Measurements from ENCODE around the gene AQP6. TPM values are rescaled to one million over a fixed set of nuclear protein-coding genes. Genes with fewer than 3 reads are reported as not detected.

Gene AQP6
- total RNA-seq, 1 experiment from 2014 or later, result 0.09 TPM

- TF ChIP-seq ZNF281 (CRISPR knock-in tag; IDR thresholded peaks at IDR 0.05) (no peak), ZNF512 (CRISPR knock-in tag; IDR thresholded peaks at IDR 0.05; ENCODE audit: borderline replicate concordance) (no peak), PRRX2 (CRISPR knock-in tag; IDR thresholded peaks at IDR 0.05) (no peak), MYBL2 (CRISPR knock-in tag; IDR thresholded peaks at IDR 0.05) (no peak), HMGA2 (CRISPR knock-in tag; IDR thresholded peaks at IDR 0.05) (no peak), CREB1 (CRISPR knock-in tag; IDR thresholded peaks at IDR 0.05) (no peak), GABPB1 (CRISPR knock-in tag; IDR thresholded peaks at IDR 0.05) (no peak), AFF4 (CRISPR knock-in tag; IDR thresholded peaks at IDR 0.05; ENCODE audit: borderline replicate concordance) (no peak)
Measured at GRCh38 chr12:49951411-49952240, 21.1 kb upstream of the AQP6 start (continued).

GRCh38 chr12:49952391-49953055, 20.2 kb upstream of the AQP6 start:
- POLR2A ChIA-PET, result no interaction called here
- no peaks in the 10 kb centered on the region for H3K36me3 Mint-ChIP-seq
- ATAC-seq (no peak), DNase-seq (ENCODE audit: low spot score) (no peak)
- no peak overlapping the region for H3K4me3 Mint-ChIP-seq
- peaks cover 18% of the 10 kb centered on the region for H3K27me3 Mint-ChIP-seq (ENCODE audit: low read depth)
- H3K4me1 Mint-ChIP-seq, result peaks cover 5% of the 10 kb centered on the region
- CTCF ChIA-PET, result interaction anchor here (4.1 to 8.2 kb wide), 2 partner anchors 16 to 85 kb away, joined by 17 to 168 read pairs; partner anchors contain the start of gene AQP6
- no peaks in the 10 kb centered on the region for H3K9me3 Mint-ChIP-seq
- no peak overlapping the region for H3K27ac Mint-ChIP-seq
- TF ChIP-seq ATF2 (CRISPR knock-in tag; IDR thresholded peaks at IDR 0.05; ENCODE audit: borderline replicate concordance, low read depth), result no peak
- TF ChIP-seq, protein P1, sequence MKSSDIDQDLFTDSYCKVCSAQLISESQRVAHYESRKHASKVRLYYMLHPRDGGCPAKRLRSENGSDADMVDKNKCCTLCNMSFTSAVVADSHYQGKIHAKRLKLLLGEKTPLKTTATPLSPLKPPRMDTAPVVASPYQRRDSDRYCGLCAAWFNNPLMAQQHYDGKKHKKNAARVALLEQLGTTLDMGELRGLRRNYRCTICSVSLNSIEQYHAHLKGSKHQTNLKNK (CRISPR knock-in tag; IDR thresholded peaks at IDR 0.05), result no peak
- no peak for TF ChIP-seq AFF4 (CRISPR knock-in tag; IDR thresholded peaks at IDR 0.05; ENCODE audit: borderline replicate concordance)
- TF ChIP-seq NR2C2 (CRISPR knock-in tag; IDR thresholded peaks at IDR 0.05), result no peak
- TF ChIP-seq ZNF263 (CRISPR knock-in tag; IDR thresholded peaks at IDR 0.05; ENCODE audit: low read depth), result no peak
- TF ChIP-seq, protein P2, sequence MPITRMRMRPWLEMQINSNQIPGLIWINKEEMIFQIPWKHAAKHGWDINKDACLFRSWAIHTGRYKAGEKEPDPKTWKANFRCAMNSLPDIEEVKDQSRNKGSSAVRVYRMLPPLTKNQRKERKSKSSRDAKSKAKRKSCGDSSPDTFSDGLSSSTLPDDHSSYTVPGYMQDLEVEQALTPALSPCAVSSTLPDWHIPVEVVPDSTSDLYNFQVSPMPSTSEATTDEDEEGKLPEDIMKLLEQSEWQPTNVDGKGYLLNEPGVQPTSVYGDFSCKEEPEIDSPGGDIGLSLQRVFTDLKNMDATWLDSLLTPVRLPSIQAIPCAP (CRISPR knock-in tag; IDR thresholded peaks at IDR 0.05), result no peak
- TF ChIP-seq PREB (CRISPR knock-in tag; IDR thresholded peaks at IDR 0.05; ENCODE audit: borderline replicate concordance), result no peak
- TF ChIP-seq CREB1 (CRISPR knock-in tag; IDR thresholded peaks at IDR 0.05), result no peak

Measured in WTC11 (cell line).